Neutrophil (primary cell): ENCODE data around the gene IGFBP4.

Source experiments
- H3K27ac ChIP-seq: fragments of 200-600 bp; sonication (generic); 2 replicates; pipeline ENCODE4 v1.5.1; 2016; ENCODE audit warnings: mild to moderate bottlenecking, moderate library complexity
- H3K27me3 ChIP-seq: fragments of 200-600 bp; sonication (generic); 2 replicates; pipeline ENCODE4 v1.6.0; 2016; ENCODE audit warnings: mild to moderate bottlenecking
- H3K36me3 ChIP-seq: fragments of 200-600 bp; sonication (generic); 2 replicates; pipeline ENCODE4 v1.5.1; 2017
- H3K4me1 ChIP-seq, 2 experiments: fragments of 200-600 bp in 1 of 2; sonication (generic) in 1 of 2; 1 replicate in 1 of 2; 2 replicates in 1 of 2; pipeline versions ENCODE4 v1.5.1 to v1.6.1; 2013 to 2016; ENCODE audit warnings: low read depth in 1 of 2, low read length in 1 of 2, mild to moderate bottlenecking in 1 of 2, moderate library complexity in 1 of 2; ENCODE audit not compliant: control insufficient read depth in 1 of 2, insufficient read depth in 1 of 2
- H3K4me3 ChIP-seq, 2 experiments: fragments of 200-600 bp in 1 of 2; sonication (generic) in 1 of 2; 1 replicate in 1 of 2; 2 replicates in 1 of 2; pipeline ENCODE4 v1.5.1; 2013 to 2016; ENCODE audit warnings: low read depth in 1 of 2, low read length in 1 of 2, mild to moderate bottlenecking in 1 of 2, moderate library complexity in 1 of 2
- H3K9me3 ChIP-seq: fragments of 200-600 bp; sonication (generic); 2 replicates; pipeline ENCODE4 v1.5.1; 2016
- TF ChIP-seq, protein P1 (sequence below): fragments of 200-600 bp; sonication (generic); IDR thresholded peaks from 2 replicates; pipeline ENCODE4 v1.5.1; 2016; ENCODE audit warnings: antibody characterized with exemption

The IGFBP4 gene

DNA sequence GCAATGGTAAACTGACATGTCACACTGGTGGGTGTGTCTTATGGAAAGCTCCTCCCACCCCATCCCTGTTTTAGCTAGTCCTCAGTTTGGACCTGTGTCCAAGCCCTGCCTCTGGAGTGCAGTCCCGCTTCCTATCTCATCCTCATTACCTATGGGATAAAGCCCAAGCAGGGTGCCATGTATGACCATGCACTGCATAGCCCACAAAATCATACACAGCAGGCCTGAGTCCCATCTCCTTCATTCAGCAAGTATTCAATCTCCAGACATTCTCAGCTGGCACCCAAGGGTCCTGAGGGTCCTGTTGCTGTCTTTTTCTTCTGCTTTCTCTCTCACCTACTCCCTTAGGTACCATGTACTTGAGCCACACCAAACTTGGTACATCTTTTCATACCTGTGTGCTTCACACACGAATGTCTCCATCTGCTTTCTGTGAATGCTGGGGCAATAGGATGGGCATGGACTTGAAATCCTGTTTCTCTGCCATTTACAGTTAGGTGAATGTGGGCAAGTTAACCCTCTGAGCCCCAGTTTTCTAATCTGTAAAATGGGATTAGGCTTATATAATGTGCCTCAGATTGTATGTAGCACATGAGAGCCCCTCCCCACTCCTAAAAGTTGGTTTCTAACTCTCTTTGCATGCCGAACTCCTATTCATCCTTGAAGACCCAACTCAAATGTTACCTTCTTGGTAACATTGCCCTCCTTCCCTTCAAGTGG lies 29.6 kb downstream of the IGFBP4 start:
- Histone ChIP-seq H3K36me3 (no peaks in the 10 kb centered on the region), H3K27ac (no peak overlapping the region), H3K4me3 (no peak overlapping the region), H3K9me3 (no peaks in the 10 kb centered on the region), H3K27me3 (peaks cover 44% of the 10 kb centered on the region), H3K4me1 (no peaks in the 10 kb centered on the region)
- TF ChIP-seq, protein P1, sequence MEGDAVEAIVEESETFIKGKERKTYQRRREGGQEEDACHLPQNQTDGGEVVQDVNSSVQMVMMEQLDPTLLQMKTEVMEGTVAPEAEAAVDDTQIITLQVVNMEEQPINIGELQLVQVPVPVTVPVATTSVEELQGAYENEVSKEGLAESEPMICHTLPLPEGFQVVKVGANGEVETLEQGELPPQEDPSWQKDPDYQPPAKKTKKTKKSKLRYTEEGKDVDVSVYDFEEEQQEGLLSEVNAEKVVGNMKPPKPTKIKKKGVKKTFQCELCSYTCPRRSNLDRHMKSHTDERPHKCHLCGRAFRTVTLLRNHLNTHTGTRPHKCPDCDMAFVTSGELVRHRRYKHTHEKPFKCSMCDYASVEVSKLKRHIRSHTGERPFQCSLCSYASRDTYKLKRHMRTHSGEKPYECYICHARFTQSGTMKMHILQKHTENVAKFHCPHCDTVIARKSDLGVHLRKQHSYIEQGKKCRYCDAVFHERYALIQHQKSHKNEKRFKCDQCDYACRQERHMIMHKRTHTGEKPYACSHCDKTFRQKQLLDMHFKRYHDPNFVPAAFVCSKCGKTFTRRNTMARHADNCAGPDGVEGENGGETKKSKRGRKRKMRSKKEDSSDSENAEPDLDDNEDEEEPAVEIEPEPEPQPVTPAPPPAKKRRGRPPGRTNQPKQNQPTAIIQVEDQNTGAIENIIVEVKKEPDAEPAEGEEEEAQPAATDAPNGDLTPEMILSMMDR: no peak

DNA sequence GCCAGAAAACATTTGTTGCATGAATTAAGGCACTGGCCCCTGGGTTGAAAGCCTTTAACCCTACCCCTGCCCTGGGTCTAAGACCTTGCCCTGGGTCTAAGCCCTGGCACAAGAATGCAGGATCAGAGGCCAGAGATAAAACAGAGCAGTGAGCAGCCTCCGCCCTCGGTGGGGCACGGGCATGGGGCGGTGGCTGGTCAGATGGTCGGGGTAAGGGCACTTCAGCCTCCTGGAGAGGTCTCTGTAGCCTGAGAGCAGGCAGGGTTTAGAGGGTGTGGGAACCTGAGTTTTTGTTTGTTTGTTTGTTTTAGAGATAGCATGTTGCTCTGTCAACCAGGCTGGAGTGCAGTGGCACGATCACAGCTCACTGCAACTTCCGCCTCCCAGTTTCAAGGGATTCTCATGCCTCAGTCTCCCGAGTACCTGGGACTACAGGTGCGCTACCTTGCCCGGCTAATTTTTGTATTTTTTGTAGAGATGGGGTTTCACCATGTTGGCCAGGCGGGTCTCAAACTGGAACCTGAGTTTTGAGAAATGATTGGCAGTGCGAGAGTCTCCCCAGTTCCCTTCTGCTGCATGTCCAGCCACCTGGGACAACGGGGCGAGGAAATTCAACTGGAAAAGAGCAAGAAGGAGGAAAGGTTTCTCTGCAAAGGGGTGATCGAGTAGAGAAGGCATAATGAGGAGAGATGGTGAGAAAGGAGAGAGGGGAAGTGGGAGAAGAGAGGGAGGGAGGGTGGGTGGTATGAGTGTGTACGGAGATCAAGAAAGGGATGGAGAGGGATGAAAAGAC lies 30.5 kb downstream of the IGFBP4 start:
- Histone ChIP-seq H3K27me3 (peaks cover 51% of the 10 kb centered on the region), H3K9me3 (no peaks in the 10 kb centered on the region), H3K4me3 (no peak overlapping the region), H3K36me3 (no peaks in the 10 kb centered on the region), H3K27ac (no peak overlapping the region), H3K4me1 (no peaks in the 10 kb centered on the region)
- TF ChIP-seq, protein P1: no peak

DNA sequence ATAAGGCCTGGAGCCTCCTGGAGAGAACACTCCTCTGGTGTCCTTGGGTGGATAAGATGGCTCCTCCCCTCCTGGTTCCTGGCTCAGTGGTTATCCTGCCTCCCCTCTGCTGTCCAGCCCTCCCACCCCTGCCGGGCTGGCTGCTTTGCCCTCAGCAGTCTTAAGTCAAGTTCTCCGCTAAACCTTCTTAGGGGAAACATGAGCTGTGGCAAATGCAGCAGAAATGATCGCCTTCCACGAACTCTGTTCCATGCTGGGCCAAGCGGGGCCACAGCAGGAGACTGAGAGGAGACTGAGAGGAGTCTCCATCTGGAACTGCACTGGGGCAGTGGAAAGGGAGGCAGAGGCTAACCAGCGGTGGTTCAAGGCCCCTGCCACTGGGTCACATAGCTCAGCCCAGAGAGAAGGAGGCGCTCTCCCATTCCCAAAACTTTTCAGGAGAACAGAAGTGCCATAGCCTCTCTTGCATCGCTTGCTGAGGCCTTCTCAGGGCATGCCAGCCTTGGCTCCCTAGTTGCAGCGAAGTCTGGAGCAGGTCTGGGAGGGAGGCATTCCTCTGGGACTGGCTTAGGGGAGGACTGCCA lies 31.3 kb downstream of the IGFBP4 start:
- no peak overlapping the region for H3K27ac ChIP-seq
- H3K4me3 ChIP-seq: no peak overlapping the region
- H3K27me3 ChIP-seq: peaks cover 53% of the 10 kb centered on the region
- TF ChIP-seq, protein P1: no peak
- no peaks in the 10 kb centered on the region for H3K4me1 ChIP-seq
- no peaks in the 10 kb centered on the region for H3K36me3 ChIP-seq
- no peaks in the 10 kb centered on the region for H3K9me3 ChIP-seq

DNA sequence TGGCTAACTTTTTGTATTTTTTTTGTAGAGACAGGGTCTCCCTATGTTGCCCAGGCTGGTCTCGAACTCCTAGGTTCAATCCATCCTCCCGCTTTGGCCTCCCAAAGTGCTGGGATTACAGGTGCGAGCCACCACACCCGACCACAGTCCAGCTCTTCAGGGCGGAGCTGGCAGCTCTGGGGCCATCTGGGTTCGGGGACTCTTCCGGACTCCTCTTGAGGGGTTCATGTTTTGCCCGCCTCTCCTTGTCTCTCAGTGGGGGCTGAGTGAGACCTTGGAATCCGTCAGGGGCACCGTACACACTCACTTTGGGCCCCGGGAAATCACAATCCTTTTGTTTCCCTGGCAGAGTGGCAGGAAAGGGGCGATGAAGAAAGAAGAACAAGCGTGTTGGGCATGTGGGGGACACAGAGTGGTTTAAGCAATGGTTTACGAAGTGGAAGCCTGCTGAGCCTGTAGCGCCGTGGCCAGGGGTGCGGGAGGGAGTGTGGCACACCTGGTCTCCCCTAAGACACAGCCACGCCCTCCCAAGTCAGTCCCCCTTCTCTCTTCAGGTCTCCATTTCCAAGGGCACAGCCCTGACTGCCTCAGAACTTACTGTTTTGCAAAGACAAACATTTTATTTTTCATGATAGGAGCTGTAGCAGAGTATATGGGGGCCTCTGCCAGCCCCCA lies 32.1 kb downstream of the IGFBP4 start:
- TF ChIP-seq, protein P1: no peak
- no peaks in the 10 kb centered on the region for H3K36me3 ChIP-seq
- no peak overlapping the region for H3K4me3 ChIP-seq
- no peaks in the 10 kb centered on the region for H3K9me3 ChIP-seq
- no peaks in the 10 kb centered on the region for H3K4me1 ChIP-seq
- no peak overlapping the region for H3K27ac ChIP-seq
- peaks cover 53% of the 10 kb centered on the region for H3K27me3 ChIP-seq

DNA sequence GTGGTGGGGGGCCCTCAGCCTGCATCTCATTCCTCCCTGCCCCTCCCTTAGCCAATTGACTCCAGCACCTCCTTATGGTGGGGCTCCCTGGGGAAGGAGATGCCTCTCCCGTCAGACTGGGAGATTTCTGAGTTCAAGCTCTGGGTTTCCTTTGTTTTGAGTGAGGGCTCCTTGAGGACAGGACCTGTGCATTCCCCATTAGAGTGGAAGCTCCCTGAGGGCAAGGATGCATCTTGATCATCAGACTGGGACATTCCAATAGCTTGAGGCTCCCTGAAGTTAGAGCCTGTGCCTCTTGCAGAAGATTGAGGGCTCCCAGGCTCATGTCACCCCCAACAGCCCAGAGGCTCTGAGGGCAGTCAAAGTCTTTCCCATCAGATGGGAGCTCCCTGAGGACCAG lies 34.5 kb downstream of the IGFBP4 start:
- H3K27ac ChIP-seq: no peak overlapping the region
- no peaks in the 10 kb centered on the region for H3K4me1 ChIP-seq
- H3K27me3 ChIP-seq: peaks cover 57% of the 10 kb centered on the region
- no peaks in the 10 kb centered on the region for H3K9me3 ChIP-seq
- H3K4me3 ChIP-seq: no peak overlapping the region
- TF ChIP-seq, protein P1: no peak
- H3K36me3 ChIP-seq: no peaks in the 10 kb centered on the region
